ENCODE results near the gene MGMT.

The MGMT gene

DNA sequence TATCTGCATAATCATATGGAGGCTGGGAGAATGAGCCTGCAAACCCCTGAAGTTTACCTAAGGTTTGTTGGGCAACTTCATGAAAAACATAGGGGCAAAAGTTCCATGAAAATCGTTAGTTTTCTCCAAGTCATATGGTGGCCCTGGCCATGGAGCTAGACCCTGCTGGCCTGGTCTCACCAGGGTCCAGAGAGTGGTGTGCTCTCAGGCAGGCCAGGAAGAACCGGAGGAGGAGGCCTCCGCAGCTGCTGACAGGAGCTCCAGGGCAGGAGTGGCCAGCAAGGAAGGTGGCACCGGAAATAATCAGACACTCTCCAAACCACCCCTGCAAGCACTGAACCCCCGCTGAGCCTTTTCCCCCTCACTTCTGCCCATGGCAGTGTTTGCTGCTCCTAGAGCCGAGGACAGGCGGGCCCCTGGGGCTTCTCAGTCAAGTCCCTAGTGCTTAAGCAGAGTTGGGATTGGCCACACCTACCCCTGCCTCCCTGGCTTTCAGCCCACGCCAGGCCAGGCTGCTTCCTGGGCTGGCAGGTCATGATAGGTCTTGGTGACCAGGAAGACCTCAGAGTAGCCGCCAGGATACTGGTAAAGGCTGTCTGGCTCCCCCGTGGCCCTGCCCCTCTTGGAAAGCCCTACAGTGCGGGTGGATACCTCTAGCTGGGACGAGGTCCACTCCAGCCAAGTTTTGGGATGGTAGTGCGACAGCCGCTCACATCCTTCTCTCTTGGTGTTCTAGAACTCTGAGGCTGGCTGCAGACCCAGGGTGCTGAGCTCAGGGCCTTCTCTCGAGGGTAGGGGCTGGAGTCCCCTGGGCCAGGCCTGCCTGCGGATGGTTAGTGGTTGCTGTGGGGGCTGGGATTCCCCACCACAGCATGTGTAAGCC is 242.8 kb downstream of the MGMT start:
- no peak for DNase-seq (ENCODE audit: low read depth in 2 of 2)

DNA sequence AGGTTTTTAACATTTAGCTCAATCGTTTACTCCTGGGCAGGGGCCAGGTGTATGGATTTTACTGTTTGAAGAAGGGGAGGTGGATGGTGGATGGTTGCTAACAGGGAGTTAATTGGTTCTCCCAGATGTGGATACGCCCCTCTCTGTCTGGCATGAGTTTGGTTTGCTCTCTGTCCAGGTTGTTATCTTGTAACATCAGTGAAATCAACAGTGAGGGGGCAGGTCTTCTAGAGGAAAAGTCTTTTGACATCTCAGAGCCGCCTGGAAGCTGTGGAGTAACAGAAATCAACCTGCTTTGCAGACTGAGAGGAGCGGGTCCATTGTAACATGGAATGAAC is 243.4 kb downstream of the MGMT start:
- no peak for DNase-seq (ENCODE audit: low read depth in 2 of 2)

DNA sequence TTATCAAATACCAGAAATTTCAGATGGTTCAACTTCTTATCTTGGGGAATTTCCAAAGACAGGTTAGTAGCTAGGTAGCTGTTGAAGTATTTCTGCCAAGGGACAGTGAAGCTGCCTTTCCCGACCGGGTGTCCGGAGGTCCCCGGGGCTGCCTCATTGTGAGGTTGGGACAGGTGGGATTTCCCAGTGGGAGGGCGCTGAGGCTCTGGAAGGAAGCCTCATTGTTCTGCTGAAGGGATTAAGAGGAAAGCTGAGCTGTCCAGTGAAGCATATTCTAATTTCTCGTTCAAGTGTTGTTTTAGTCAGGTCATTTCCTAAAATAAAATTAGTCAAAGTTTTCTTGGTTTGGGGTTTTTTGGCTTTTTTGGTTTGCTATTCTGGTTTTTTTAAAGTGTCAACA is 244.2 kb downstream of the MGMT start:
- no peak for DNase-seq (ENCODE audit: low read depth in 2 of 2)

DNA sequence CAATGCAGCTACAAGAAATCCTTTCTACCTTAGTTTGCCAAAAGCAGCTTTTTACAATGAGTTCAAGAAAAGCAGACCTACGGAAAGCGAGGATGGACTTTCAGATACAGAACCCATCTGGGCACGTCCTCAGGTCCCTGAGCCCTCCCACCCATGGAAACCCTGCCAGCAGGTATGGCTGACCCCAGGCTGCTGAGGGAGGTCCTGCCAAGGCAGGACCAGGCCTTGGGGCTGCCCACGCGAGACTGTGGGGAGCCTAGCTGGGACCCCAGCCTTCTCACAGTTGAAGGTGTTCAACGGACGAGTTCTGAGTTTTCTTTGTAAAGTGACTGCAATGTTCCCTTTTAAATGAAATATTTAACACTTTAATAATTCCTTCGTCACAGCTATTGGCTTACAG is 245.0 kb downstream of the MGMT start:
- no peak for DNase-seq (ENCODE audit: low read depth in 2 of 2)

DNA sequence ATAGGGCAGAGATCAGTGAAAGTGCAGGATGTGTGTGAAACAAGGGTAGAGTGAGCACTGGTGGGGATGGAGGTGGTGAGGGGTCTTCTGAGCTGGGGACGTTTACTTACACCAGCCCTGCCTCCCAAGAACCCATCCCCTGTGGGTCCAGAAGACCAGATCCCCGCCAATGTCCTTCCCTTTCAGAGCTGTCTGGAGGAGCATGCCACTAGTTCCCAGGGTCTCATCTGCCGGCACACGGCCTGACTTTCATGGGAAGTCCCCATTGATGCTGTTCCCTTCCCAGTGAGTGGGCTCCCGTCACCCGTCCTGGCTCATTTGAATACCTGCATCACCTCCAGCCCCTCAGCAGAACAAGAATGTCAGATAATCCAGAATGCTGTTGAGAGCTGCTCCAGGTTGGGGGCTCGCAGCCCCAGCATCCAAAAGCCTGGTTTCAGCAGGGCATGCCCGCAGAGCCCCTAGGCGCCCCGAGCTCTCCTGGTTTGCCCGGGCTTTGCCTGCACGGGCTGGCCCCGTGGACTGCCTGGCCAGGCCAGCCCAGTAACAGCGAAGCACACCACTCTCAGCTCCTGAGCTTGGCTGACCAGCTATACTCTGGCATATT is 246.7 kb downstream of the MGMT start:
- no peak for DNase-seq (ENCODE audit: low read depth in 2 of 2)

DNA sequence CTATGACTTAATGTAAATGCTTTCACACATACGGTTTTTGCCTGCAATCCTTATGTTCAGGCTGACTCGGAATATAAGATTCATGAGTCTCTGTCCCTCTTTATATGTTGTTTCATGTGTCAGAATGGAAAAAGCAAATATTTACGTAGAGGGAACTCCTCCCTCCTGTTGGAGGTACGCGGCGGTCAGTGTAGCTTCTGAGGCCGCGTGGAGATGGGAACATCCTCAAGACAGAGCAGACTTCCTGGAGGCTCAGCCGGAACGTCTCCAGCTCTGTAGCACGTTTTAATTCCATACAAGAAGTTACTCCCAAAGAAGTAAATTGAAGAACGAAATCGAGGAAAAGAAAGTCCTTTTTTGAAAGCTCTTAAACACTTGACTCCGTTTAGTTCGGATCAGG is 248.8 kb downstream of the MGMT start:
- DNase-seq (ENCODE audit: low read depth in 2 of 2) = no peak

DNA sequence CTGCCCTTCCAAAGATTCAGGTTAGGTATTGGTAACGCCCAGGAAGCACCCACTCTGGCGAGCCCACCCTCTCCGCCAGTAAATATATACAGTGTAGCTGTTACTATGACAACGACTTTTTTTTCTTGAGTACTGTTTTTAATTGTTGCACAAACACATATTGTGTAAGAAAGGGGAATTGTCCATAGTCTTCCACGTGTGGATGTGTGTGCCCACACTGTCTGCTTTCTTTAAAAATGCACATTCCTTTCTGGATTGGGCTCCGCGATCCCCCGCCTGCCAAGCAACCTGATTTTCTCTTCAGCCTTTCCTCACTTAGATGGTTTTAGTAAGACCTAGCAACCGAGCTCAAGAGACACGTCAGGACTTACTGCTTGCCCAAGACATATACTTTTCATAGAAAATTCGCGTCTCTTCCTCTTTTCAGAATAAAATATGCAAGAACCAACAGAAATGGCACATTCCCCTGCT is 249.2 kb downstream of the MGMT start:
- DNase-seq (ENCODE audit: low read depth in 2 of 2) = no peak

DNA sequence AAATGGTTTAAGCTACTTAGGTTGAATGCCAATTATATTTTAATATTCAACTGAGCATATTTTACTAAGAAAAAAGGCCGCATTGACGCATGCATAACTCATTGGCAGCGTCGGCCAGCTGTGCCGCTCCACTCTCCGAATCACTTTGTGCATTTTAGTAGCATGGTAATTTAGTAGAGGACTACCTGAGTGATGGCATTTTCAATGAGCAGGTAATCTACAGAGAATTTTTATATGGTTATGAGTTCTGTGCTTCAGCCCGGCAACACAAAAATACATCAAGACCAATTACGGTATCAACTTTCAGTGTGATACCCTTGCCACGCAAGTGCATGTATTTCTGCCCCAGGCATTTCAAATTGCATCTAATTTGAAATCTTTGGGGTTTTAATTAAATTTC is 249.8 kb downstream of the MGMT start:
- DNase-seq (ENCODE audit: low read depth in 2 of 2) = no peak

DNA sequence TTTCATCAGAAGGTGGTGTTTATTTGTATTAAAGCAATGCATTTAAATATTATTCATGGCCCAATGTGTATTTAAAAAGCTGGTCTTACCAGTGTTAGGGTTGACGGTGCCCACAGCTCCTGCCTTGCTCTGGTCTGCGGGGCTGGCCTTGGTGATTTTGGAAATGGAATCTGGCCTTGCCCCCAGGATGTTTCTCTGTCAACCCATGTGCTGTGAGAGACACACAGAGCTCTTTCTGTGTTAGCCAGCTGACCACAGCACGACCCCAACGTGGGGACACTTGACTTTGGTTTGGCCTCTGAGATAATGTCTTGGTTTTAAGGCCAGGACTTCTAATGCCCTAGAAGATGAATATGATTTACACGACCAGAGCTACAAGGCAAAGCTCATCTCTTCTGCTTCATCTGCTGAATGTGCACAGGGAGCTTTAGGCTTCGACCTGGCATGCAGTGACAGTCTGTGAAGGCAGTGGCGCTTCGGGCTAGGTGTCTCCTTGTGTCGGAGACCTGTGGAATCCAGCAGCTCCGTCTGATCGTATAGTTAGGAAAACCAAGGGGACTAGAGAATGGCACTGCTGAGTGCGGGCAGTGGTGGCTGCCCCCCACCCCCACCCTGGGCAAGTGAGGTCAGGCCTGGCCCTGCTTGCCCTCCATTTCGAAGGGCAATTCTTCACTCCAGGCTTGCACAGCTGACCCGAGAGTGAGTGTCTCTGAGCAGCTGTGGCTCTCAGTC is 250.9 kb downstream of the MGMT start:
- no peak for DNase-seq (ENCODE audit: low read depth in 2 of 2)

DNA sequence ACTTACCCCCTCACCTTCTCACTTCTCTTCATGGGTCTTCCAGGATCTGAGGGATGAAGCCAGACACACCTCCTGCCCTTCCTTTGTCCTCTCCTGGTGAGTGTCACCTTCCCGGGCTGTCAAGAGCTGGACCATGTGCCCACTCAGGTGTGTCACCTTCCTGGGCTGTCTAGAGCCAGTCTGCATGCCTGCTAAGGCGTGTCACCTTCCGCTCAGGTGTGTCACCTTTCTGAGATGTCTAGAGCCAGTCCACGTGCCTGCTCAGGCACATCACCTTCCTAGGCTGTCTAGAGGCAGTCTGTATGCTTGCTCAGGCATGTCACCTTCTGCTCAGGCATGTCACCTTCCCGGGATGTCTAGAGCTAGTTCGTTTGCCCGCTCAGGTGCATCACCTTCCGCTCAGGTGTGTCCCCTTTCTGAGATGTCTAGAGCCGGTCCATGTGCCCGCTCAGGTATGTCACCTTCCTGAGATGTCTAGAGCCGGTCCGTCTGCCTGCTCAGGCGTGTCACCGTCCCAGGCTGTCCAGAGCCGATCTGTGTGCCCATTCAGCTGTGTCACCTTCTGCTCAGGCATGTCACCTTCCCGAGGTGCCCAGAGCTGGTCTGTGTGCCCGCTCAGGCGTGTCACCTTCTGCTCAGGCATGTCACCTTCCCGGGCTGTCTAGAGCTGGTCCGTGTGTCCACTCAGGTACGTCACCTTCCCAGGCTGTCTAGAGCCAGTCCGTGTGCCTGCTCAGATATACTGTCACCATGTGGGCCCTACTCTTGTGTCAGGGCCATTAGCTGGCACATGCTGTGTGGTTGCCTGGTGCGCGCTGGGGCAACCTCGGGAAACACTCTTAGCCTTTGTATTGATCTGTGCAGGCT is 251.7 kb downstream of the MGMT start:
- DNase-seq (ENCODE audit: low read depth in 2 of 2) = no peak

DNA sequence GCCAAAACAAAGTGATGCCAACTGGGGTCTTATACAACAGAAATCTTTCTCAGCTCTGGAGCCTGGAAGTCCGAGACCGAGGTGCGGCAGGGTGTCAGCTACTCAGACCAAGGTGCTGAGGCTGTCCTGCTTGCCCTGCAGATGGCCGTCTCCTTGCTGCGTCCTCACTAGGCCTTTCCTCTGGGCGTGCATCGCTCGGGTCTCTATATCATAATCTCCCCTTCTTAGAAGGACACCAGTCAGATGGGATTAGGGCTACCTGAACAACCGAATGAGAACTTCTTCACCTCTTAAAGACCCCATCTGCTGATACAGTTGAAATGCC is 252.3 kb downstream of the MGMT start:
- DNase-seq (ENCODE audit: low read depth in 2 of 2) = no peak

DNA sequence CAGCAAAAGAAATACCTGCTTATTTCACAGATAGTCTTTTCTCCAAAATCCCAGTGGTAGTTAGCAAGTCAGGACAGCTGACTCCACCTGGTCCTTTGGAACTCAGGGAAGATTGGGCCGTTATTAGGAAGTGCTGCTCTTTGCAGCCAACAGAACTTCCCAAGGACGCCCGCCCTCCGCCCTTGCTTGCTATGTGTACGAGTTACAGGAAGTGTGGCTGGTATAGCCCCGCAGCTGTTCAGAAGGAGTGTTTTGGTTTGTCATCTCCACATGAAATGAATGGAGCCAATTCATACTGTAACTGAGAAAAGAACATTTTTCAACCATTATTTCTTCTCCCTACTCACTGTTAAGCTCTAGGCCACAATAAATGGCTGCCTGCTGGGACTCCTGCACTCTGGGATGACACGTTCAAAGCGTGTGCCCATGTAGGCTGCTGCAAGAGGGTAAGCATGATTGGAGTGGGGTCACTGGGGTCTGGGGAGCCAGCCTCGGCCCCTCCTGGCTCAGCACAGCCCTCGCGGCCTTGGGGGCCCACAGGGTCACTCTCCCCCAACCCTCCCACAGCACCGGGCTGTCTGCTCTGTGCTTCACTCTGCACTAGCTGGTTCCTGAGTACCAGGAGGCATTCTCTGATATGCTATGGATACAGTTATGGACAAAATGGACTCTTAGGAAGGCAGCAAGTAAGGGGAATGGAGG is 253.0 kb downstream of the MGMT start:
- DNase-seq (ENCODE audit: low read depth in 2 of 2) = no peak

DNA sequence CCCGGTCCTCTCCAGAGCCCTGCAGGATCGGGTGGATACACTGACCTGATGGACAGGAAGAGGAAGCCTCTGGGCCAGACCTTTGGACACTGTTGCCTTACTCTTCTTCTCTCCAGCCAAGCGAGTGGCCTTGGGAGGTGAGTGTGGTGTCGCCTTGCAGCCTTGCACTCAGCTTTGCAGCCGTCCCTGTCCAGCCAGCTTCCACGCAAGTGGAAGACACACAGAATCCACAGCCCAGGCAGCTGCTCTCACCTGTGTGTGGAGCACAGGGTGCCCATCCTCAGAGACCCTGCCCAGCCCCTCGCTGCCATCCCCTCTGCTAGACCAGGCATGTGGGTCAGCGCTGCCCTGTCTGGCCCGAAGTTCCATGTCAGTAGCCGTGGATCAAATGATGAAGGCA is 258.0 kb downstream of the MGMT start:
- DNase-seq (ENCODE audit: low read depth in 2 of 2) = no peak

DNA sequence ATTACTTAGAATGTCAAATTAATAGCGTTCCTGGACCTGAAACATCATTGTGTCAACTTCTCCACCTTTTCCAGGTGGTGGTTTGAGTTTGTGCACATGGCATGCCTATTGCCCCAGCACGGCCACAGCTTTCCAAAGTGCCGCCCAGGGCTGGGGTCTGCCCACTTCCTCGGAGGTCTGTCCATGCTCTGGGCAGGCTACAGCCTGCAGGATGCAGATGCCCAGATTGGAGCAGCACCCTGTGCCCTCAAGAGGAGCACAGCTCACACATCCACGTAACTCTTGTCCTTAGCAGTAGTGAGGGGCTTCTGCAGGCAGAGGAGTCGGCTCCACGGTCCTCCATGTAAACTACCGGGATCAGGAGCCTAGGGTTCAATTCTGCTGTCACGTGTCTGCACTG is 258.4 kb downstream of the MGMT start:
- DNase-seq (ENCODE audit: low read depth in 2 of 2) = no peak

DNA sequence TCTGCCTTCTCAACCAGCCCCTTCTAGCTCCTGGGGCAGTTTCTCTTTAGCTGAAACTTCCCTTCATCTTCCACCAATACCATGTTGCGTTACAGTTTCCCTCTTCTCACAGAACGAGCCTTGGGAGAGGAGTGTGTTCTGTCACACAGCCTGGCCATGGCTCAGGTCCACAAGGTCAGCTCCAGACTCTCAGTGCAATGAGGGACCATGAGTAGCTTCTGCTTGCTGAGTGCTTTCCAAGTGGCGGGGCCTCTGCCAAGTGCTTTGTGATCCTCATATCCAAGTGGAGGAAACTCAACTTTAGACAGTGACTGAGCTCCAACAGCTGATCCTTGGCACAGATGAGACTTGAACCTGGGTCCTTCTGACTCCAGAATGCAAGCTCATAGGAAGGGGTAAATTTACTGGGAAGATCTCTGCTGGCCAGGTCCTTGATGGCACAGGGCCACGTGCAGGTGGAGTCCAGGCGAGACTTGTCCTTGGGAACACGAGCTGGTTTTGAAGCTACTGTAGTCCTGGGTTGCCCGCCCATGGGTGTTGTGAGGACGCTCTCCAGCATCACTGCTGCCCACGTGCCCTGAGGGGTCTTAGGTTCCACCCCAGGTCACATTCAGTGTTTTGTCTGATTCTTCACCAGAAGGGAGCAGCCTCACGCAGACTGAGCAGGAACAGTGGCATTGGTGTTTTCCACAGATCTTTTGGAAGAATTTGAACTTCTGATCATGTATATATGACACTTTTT is 259.0 kb downstream of the MGMT start:
- no peak for DNase-seq (ENCODE audit: low read depth in 2 of 2)

DNA sequence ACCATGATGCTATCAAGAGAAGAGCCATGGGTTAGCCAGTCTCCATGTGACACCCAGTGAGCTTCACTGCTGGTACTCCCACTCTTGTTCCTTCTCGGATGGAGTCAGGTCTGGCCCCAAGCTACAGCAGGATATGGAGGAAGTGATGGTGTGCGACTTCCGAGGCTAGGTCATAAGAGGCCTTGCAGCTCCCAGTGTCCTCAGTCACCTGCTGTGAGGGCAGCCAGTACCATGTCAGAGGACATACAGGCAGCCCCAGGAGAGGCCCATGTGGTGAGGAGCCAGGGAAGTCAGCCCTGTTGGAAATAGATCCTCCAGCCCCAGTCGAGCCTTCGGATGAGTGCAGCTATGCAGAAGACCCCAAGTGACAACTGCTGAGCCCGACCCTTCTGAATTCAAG is 260.0 kb downstream of the MGMT start:
- DNase-seq (ENCODE audit: low read depth in 2 of 2) = no peak

DNA sequence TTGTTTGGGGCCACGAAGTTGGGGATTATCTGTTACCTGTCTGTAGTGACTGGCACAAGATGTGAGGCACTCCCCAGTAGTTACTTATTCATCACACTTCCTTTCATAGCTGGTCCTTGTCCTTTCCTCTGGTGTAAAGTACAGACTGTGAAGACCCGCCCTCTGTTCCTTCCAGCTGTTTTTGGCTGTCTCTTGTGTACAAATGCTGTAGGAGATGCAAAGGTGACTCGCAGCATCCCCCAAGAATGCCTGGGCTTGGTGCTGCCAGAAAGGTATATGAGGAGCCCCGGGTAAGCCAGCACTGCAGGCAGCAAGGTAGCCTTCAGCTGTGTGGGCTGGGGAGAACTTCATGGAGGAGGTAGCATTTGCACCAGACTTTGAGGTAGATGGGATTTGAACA is 260.5 kb downstream of the MGMT start:
- DNase-seq (ENCODE audit: low read depth in 2 of 2) = no peak

DNA sequence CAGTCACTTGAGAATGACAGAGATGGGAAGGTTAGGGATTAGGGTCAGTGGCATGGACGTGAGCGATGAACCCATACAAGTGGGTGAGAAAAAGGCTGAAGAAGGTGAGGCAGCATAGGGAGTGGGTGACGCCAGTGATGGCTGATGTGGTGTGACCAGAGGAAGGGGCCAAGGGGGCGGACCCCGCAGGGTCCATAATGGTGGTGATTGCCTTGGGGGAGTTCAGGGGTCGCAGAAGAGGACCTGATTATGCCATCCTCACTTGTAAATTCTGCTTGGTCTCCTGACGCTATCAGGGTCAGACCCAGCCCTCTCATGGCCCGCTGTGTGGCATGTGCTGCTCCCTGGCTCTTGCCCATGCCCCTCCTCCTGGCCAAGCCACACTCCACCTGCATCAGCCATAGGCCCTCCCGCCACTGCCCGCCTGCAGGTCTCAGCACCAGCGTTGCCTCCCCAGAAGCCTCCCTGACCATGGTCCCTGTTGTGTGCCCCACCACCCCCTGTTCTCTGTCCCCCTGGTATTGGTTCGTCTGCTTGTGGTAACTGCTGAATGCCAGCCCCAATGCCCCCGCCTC is 261.3 kb downstream of the MGMT start:
- DNase-seq (ENCODE audit: low read depth in 2 of 2) = no peak

DNA sequence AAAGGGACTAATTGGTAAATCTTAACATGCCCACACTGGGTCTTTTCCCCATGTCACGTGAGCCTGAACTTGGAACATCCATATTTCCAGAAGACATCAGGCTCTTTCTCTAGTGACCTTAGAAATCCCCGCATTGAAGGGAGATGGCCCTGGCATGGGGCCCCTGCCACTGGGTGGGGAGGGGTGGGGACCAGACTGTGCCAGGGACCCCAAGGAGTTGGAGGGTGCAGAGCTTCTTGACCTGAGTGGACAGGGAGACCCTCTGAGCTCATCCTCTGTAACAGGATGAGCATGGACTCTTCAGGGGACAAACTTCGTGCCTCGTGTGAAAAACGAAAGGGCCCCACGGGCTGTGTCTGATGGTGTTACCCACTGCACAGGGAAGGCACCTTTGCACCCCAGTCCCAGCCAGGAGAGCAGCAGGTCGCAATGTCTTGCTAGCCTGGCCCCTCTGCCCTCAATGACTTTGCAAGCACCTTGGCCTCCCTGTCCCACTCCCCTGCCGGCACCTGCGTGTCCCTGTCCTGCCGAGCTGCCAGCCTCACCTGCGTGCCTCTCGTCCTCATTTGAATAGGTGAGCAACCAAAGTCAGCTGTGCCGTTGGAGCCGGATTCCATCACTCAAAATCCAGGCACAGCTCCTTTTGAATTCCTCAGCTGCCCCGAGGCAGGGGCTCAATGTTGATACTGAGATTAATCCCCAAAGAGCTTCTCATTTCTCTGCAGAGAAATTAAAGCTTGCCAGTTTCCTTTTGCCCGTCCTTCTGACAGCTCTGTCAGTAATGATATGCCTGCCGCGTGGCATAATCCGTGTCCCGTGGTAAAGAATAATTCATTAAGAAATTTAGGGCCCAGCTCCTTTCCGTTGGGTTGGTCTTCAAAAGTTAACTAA is 262.1 kb downstream of the MGMT start:
- no peak for DNase-seq (ENCODE audit: low read depth in 2 of 2)

Measured in stimulated activated CD8-positive, alpha-beta memory T cell treated with anti-CD3 and anti-CD28 coated beads, Interleukin-15, amount 100 ng/mL, for 4 hours (primary cell).